A549 (cell line): ENCODE data around the gene PPP1R13L. TPM values are rescaled to one million over a fixed set of nuclear protein-coding genes. Genes with fewer than 3 reads are reported as not detected.

Experiments
- ATAC-seq, 2 experiments: fragments of 200-7000 bp in 1 of 2; fragments of >200 bp in 1 of 2; cut with Nextera tagmentation in 1 of 2; cut with Tn5 transposase in 1 of 2; 3 replicates each; pipeline versions ENCODE4 v1.8.0 to v1.9.1; 2018 to 2020; ENCODE audit warnings: mild to moderate bottlenecking in 1 of 2, moderate library complexity in 1 of 2
- CTCF ChIA-PET: fragments of 300-600 bp; sonication (Branson Sonifier 250); formaldehyde crosslinking; extraction: SDS; loops from one replicate; lab custom pipeline; 2021; ENCODE audit warnings: antibody characterized with exemption, inconsistent platforms; lab: Yijun Ruan, JAX
- POLR2A ChIA-PET: fragments of 350-600 bp; formaldehyde crosslinking; extraction: SDS; loops from one replicate; lab custom pipeline; 2021; ENCODE audit warnings: antibody characterized with exemption, inconsistent platforms; lab: Yijun Ruan, JAX
- DNase-seq, 2 experiments: peaks; one replicate each; pipeline versions ENCODE4 v3.0.0 to v3.0.0-alpha.2; 2011 to 2016; ENCODE audit warnings: low read depth in 1 of 2, low spot score in 1 of 2
- FAIRE-seq: peaks from 2 replicates; lab custom pipeline; 2011; peaks lifted over from hg19 to GRCh38; lab: Jason Lieb, UNC
- H3K27ac ChIP-seq, 2 experiments: fragments of >200 bp; sonication (Bioruptor Twin); formaldehyde crosslinking; 3 replicates each; pipeline ENCODE4 v1.5.1; 2016 to 2017
- H3K4me1 ChIP-seq: fragments of >200 bp; sonication (Bioruptor Twin); formaldehyde crosslinking; 3 replicates; pipeline ENCODE4 v1.6.1; 2016
- H3K4me2 ChIP-seq: fragments of >200 bp; sonication (Bioruptor Twin); formaldehyde crosslinking; 3 replicates; pipeline ENCODE4 v1.6.1; 2016
- H3K4me3 ChIP-seq: fragments of >200 bp; sonication (Bioruptor Twin); formaldehyde crosslinking; 3 replicates; pipeline ENCODE4 v1.5.1; 2016
- H3K9me3 ChIP-seq: fragments of >200 bp; sonication (Bioruptor Twin); formaldehyde crosslinking; 3 replicates; pipeline ENCODE4 v1.6.1; 2016
- EHMT2 ChIP-seq: fragments of 200-600 bp; sonication (generic); IDR thresholded peaks from 2 replicates; pipeline ENCODE4 v1.6.1; 2016; ENCODE audit warnings: antibody characterized with exemption, low read depth, mild to moderate bottlenecking, moderate library complexity
- FOSB ChIP-seq: fragments of 250-450 bp; sonication (Bioruptor Pico); IDR thresholded peaks from 2 replicates; pipeline ENCODE4 v1.5.0; 2020; ENCODE audit warnings: mild to moderate bottlenecking, moderate library complexity
- GATA3 ChIP-seq: IDR thresholded peaks from 2 replicates; pipeline ENCODE4 v1.6.1; 2012; ENCODE audit warnings: borderline replicate concordance
- HDAC2 ChIP-seq: fragments of 200-600 bp; sonication (generic); IDR thresholded peaks from 2 replicates; pipeline ENCODE4 v1.6.1; 2016
- HOXA7 ChIP-seq: fragments of 250-450 bp; sonication (Bioruptor Pico); IDR thresholded peaks from 2 replicates; pipeline ENCODE4 v1.5.0; 2020; ENCODE audit warnings: mild to moderate bottlenecking, moderate library complexity
- HOXB13 ChIP-seq: fragments of 250-450 bp; sonication (Bioruptor Pico); IDR thresholded peaks from 2 replicates; pipeline ENCODE4 v1.5.0; 2020; ENCODE audit warnings: low read depth, mild to moderate bottlenecking, moderate library complexity
- JUNB ChIP-seq: fragments of >200 bp; sonication (Bioruptor Twin); formaldehyde crosslinking; IDR thresholded peaks from 2 replicates; pipeline ENCODE4 v1.6.1; 2016
- KDM1A ChIP-seq: fragments of 200-600 bp; sonication (generic); IDR thresholded peaks from 2 replicates; pipeline ENCODE4 v1.6.1; 2016; ENCODE audit warnings: low read depth, mild to moderate bottlenecking
- NPAS2 ChIP-seq: fragments of 250-450 bp; sonication (Bioruptor Pico); IDR thresholded peaks from 2 replicates; pipeline ENCODE4 v1.8.0; 2022; ENCODE audit warnings: mild to moderate bottlenecking, moderate library complexity, borderline replicate concordance
- NR3C1 ChIP-seq: fragments of >200 bp; sonication (Bioruptor Twin); formaldehyde crosslinking; IDR thresholded peaks from 3 replicates; pipeline ENCODE4 v1.6.1; 2017
- POLR2AphosphoS2 ChIP-seq: conservative IDR thresholded peaks from 2 replicates; pipeline ENCODE4 v1.6.1; 2012; ENCODE audit warnings: low read length, improper control_type of control experiment, inconsistent platforms
- RCOR1 ChIP-seq: fragments of 150-350 bp; IDR thresholded peaks from 2 replicates; pipeline ENCODE4 v1.6.1; 2014; ENCODE audit warnings: antibody characterized with exemption, low read length, low read depth
- RNF2 ChIP-seq: fragments of 200-600 bp; sonication (generic); IDR thresholded peaks from 2 replicates; pipeline ENCODE4 v1.6.1; 2016; ENCODE audit warnings: low read depth, mild to moderate bottlenecking, antibody characterized with exemption, moderate library complexity, borderline replicate concordance
- TP53 ChIP-seq: fragments of 250-450 bp; sonication (Bioruptor Pico); IDR thresholded peaks from 2 replicates; pipeline ENCODE4 v1.5.0; 2021; ENCODE audit warnings: mild to moderate bottlenecking, moderate library complexity
- ZNF302 ChIP-seq: fragments of 250-450 bp; sonication (Bioruptor Pico); IDR thresholded peaks from 2 replicates; pipeline ENCODE4 v1.9.0; 2021; ENCODE audit warnings: inconsistent platforms, mild to moderate bottlenecking, moderate library complexity
- WGBS: methylation state at CpG from one replicate; pipeline ENCODE4 v1.1.6; 2017; ENCODE audit errors: missing lambda C conversion rate; 5-methylcytosine and 5-hydroxymethylcytosine counted together
- polyA plus RNA-seq, 4 experiments: library from polyadenylated mRNA; depleted of rRNA in 3 of 4; stranded (reverse); fragments of >200 nt; fragmentation: RNase III in 1 of 4; extraction: RNeasy Plus Mini Kit Qiagen cat#74134 plus additional on column Dnase treatment in 1 of 4; gene quantifications; 2 replicates in 3 of 4; 3 replicates in 1 of 4; pipeline ENCODE4 v1.2.3, GENCODE V29; 2011 to 2017
- TF ChIP-seq, protein P1 (sequence below): fragments of >200 bp; sonication (Bioruptor Twin); formaldehyde crosslinking; IDR thresholded peaks from 3 replicates; pipeline ENCODE4 v1.6.1; 2016
- TF ChIP-seq, protein P2 (sequence below): fragments of 250-450 bp; sonication (Bioruptor Pico); IDR thresholded peaks from 2 replicates; pipeline ENCODE4 v1.5.0; 2020; ENCODE audit warnings: low read depth, mild to moderate bottlenecking, moderate library complexity

PPP1R13L gene
- polyA plus RNA-seq, 2 of the 4 experiments (the other 2 are of a cell fraction) = 3.2 to 18.9 TPM

DNA sequence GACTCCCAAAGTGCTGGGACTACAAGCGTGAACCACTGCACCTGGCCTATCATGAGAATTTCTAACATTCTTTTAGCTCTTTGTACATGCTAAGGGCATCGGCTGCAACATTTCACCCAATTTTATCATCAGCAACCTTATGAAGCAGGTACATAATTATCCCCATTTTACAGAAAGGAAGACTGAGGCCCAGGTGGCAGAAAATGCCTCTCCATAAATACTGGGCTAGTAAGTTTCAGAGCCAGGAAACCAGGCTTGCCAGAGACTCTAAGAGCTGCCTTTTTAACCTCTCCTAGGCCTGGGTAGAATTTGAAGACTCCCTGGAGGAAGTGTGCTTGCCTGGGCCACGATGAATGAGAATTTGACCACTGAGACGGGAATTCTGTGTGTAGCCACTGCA, 36.7 kb downstream of the PPP1R13L start:
- H3K4me3 ChIP-seq = no peak overlapping the region
- 88% methylated on average over 4 of the region's 4 CpGs for whole genome bisulfite sequencing
- H3K27ac ChIP-seq = no peak overlapping the region
- no peak overlapping the region for H3K4me2 ChIP-seq
- TF ChIP-seq NPAS2 (CRISPR knock-in tag) (no peak), KDM1A (peak; percentile 65; the same call in 1 of the 2 replicates)
- TF ChIP-seq, all 56 proteins: peak for 1
- POLR2A ChIA-PET = no interaction called here
- DNase-seq = no peak
- Histone ChIP-seq H3K4me1 (no peaks in the 10 kb centered on the region), H3K9me3 (no peaks in the 10 kb centered on the region)
- CTCF ChIA-PET = no interaction called here
- no peak for ATAC-seq
- no peak for FAIRE-seq

DNA sequence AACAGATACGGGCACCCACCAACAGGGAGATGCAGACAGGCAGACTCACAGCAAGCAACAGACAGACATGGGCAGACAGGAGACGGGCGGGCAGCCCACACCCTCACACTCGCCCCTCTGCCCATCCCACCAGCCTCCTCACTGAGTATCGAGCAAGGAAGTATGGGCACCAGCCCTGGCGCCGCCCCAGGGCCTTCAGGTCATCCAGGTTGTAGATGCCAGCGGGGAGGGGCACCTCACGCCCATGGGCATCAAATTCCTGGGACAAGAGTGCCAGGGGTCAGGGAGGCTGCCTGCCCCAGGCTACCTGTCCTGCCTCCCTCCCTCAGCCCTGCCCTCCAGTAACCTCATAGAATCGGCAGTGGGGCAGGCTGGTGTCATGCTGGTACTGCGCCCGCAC, 40.2 kb downstream of the PPP1R13L start:
- TF ChIP-seq GATA3 (no peak), HDAC2 (no peak), HOXB13 (CRISPR knock-in tag) (no peak), NR3C1 (no peak), TP53 (CRISPR knock-in tag) (no peak), HOXA7 (no peak), POLR2AphosphoS2 (no peak), JUNB (no peak)
- TF ChIP-seq, protein P1, sequence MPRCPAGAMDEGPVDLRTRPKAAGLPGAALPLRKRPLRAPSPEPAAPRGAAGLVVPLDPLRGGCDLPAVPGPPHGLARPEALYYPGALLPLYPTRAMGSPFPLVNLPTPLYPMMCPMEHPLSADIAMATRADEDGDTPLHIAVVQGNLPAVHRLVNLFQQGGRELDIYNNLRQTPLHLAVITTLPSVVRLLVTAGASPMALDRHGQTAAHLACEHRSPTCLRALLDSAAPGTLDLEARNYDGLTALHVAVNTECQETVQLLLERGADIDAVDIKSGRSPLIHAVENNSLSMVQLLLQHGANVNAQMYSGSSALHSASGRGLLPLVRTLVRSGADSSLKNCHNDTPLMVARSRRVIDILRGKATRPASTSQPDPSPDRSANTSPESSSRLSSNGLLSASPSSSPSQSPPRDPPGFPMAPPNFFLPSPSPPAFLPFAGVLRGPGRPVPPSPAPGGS = no peak
- H3K4me2 ChIP-seq = no peak overlapping the region
- no peaks in the 10 kb centered on the region for H3K9me3 ChIP-seq
- no peak for DNase-seq
- 78% methylated on average over 7 of the region's 12 CpGs for WGBS
- ChIA-PET POLR2A (no interaction called here), CTCF (no interaction called here)
- no peaks in the 10 kb centered on the region for H3K4me1 ChIP-seq
- H3K4me3 ChIP-seq = no peak overlapping the region
- no peak for FAIRE-seq
- no peak overlapping the region for H3K27ac ChIP-seq
- no peak; a peak in 1 of 6 replicates for ATAC-seq

DNA sequence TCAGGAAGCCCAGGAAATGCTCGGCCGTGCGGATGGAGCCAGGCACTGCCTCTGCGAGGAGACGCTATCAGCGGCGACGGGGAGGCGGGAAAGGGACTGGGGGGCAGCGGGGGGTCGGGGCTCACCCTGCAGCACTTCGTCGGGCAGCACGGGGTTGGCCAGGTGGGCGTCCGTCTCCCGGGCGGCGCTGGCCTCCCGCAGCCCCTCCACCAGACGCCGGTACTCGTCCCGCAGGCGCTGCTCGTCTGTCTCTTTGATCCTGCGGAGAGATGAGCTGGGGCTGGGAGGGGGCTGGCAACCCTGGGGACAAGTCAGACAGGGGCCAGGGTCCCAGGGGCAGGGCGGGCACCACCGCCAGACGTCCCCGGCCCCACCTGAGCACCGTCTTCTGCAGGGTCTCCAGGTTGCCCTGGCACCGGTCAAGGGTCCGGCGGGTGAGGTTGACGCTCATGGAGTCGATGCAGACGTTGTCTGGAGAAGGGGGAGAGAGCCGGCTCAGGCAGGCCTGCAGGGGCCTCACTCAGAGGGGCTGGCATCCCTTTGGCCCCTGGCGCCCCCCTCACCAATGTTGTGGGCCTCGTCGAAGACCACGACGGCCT, 40.9 kb downstream of the PPP1R13L start:
- no peak for TF ChIP-seq EHMT2
- Histone ChIP-seq H3K4me3 (no peak overlapping the region), H3K9me3 (no peaks in the 10 kb centered on the region), H3K27ac (no peak overlapping the region), H3K4me1 (no peaks in the 10 kb centered on the region), H3K4me2 (no peak overlapping the region)
- ATAC-seq (no peak), FAIRE-seq (no peak), DNase-seq (no peak)
- POLR2A ChIA-PET = no interaction called here
- 100% methylated on average over 1 of the region's 44 CpGs for WGBS
- CTCF ChIA-PET = no interaction called here

DNA sequence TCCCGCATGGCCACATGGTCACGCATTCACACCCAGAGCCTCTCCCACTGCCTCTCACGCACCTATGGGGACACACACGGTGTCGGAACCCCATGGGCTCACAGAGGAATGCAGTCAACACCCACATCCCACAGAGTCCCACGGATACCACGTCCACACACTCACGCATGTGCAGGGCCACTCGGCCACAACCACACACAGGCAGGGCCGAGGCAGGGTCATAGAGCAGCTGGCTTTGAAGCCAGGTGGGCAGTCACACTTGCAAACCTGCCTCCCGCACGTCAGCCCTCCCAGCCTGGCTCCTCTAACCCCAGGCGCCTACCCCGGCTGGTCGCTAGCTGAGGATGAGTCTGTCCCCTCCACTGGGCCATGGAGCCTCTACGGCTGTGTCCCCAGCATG, 42.6 kb downstream of the PPP1R13L start:
- no peak for DNase-seq
- no peak overlapping the region for H3K4me3 ChIP-seq
- FAIRE-seq = no peak
- 97% methylated on average over 13 of the region's 16 CpGs for WGBS
- TF ChIP-seq FOSB = no peak
- TF ChIP-seq RCOR1 = no peak
- TF ChIP-seq ZNF302 (CRISPR knock-in tag) = no peak
- TF ChIP-seq HDAC2 = no peak
- TF ChIP-seq TP53 (CRISPR knock-in tag) = no peak
- TF ChIP-seq RNF2 = no peak
- TF ChIP-seq, protein P2, sequence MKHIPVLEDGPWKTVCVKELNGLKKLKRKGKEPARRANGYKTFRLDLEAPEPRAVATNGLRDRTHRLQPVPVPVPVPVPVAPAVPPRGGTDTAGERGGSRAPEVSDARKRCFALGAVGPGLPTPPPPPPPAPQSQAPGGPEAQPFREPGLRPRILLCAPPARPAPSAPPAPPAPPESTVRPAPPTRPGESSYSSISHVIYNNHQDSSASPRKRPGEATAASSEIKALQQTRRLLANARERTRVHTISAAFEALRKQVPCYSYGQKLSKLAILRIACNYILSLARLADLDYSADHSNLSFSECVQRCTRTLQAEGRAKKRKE = no peak
- no peak for TF ChIP-seq NR3C1
- no peak for TF ChIP-seq NPAS2 (CRISPR knock-in tag)
- TF ChIP-seq KDM1A = no peak
- POLR2A ChIA-PET = no interaction called here
- H3K4me1 ChIP-seq = no peaks in the 10 kb centered on the region
- no peaks in the 10 kb centered on the region for H3K9me3 ChIP-seq
- CTCF ChIA-PET = interaction anchor here (2.3 kb wide), 1 partner anchor 23 kb away, joined by 7 read pairs; no protein-coding TSS in a partner anchor
- no peak overlapping the region for H3K4me2 ChIP-seq
- no peak for ATAC-seq
- H3K27ac ChIP-seq = no peak overlapping the region
